Measurements from ENCODE around the gene ZNF784.

Gene ZNF784

GRCh38 chr19:55580628-55581144 is 43.7 kb downstream of the ZNF784 start, which contains the start of gene ZNF579:
TSS of gene ZNF579 (minus strand) at chr19:55580848. CDS start at chr19:55579639, 1,209 bp downstream.
- H3K36me3 ChIP-seq (replicated peaks; ENCODE audit: low read depth, low read length), result peaks cover 22% of the 10 kb centered on the region
- no peaks in the 10 kb centered on the region for H4K20me1 ChIP-seq (ENCODE audit: insufficient read depth, low read length)
- H3K27ac ChIP-seq (ENCODE audit: low read length), result peak within 1 kb of the TSS; percentile 69
- H3K9me3 ChIP-seq (ENCODE audit: insufficient read depth, low read length), result no peaks in the 10 kb centered on the region
- peaks cover 14% of the 10 kb centered on the region for H3K4me1 ChIP-seq (ENCODE audit: low read length)
- peak within 1 kb of the TSS; percentile 95 for H3K4me2 ChIP-seq (ENCODE audit: low read length)
- H3K4me3 ChIP-seq (ENCODE audit: low read length), result peak within 1 kb of the TSS; percentile 88
- no peaks in the 10 kb centered on the region for H3K27me3 ChIP-seq (ENCODE audit: low read depth, low read length)
- H3K79me2 ChIP-seq (ENCODE audit: low read length), result peaks cover 27% of the 10 kb centered on the region
- peak within 1 kb of the TSS; percentile 75 for H2AFZ ChIP-seq (ENCODE audit: low read depth, low read length)
- H3K9ac ChIP-seq (ENCODE audit: low read length), result peak within 1 kb of the TSS; percentile 98
- TF ChIP-seq CTCF (IDR thresholded peaks at IDR 0.05; ENCODE audit: low read depth, low read length) (no peak), EZH2phosphoT487 (IDR thresholded peaks at IDR 0.05; ENCODE audit: low read depth) (no peak)

GRCh38 chr19:55579766-55580621 is 44.4 kb downstream of the ZNF784 start:
- TF ChIP-seq CTCF (IDR thresholded peaks at IDR 0.05; ENCODE audit: low read depth, low read length), result no peak
- no peak for TF ChIP-seq EZH2phosphoT487 (IDR thresholded peaks at IDR 0.05; ENCODE audit: low read depth)
- no peaks in the 10 kb centered on the region for H4K20me1 ChIP-seq (ENCODE audit: insufficient read depth, low read length)
- H3K79me2 ChIP-seq (ENCODE audit: low read length), result peaks cover 27% of the 10 kb centered on the region
- H3K36me3 ChIP-seq (replicated peaks; ENCODE audit: low read depth, low read length), result peaks cover 22% of the 10 kb centered on the region
- peak overlapping the region; percentile 69 for H3K27ac ChIP-seq (ENCODE audit: low read length)
- H3K4me2 ChIP-seq (ENCODE audit: low read length), result peak overlapping the region; percentile 95
- no peaks in the 10 kb centered on the region for H3K27me3 ChIP-seq (ENCODE audit: low read depth, low read length)
- no peaks in the 10 kb centered on the region for H3K9me3 ChIP-seq (ENCODE audit: insufficient read depth, low read length)
- H2AFZ ChIP-seq (ENCODE audit: low read depth, low read length), result peak overlapping the region; percentile 48; the same call in 1 of the 2 replicates
- peak overlapping the region; percentile 88 for H3K4me3 ChIP-seq (ENCODE audit: low read length)
- peak overlapping the region; percentile 98 for H3K9ac ChIP-seq (ENCODE audit: low read length)
- peaks cover 14% of the 10 kb centered on the region for H3K4me1 ChIP-seq (ENCODE audit: low read length)

- no peak overlapping the region for H3K27ac ChIP-seq (ENCODE audit: low read length)
- no peak overlapping the region for H2AFZ ChIP-seq (ENCODE audit: low read depth, low read length)
Measured at GRCh38 chr19:55578761-55579747, 45.3 kb downstream of the ZNF784 start.

More at GRCh38 chr19:55578761-55579747, 45.3 kb downstream of the ZNF784 start:
- Histone ChIP-seq H3K36me3 (replicated peaks; ENCODE audit: low read depth, low read length) (peaks cover 22% of the 10 kb centered on the region), H3K9me3 (ENCODE audit: insufficient read depth, low read length) (no peaks in the 10 kb centered on the region), H3K4me3 (ENCODE audit: low read length) (peak overlapping the region; percentile 88), H4K20me1 (ENCODE audit: insufficient read depth, low read length) (no peaks in the 10 kb centered on the region), H3K9ac (ENCODE audit: low read length) (0 out of 2 replicates have a peak overlapping the region, but pooled peaks have one; percentile 98), H3K4me2 (ENCODE audit: low read length) (peak overlapping the region; percentile 95), H3K27me3 (ENCODE audit: low read depth, low read length) (no peaks in the 10 kb centered on the region), H3K79me2 (ENCODE audit: low read length) (peaks cover 27% of the 10 kb centered on the region), H3K4me1 (ENCODE audit: low read length) (peaks cover 14% of the 10 kb centered on the region)
- TF ChIP-seq EZH2phosphoT487 (IDR thresholded peaks at IDR 0.05; ENCODE audit: low read depth) (no peak), CTCF (IDR thresholded peaks at IDR 0.05; ENCODE audit: low read depth, low read length) (no peak)
